HG02840 (cell line): ENCODE data around the gene CEP152.
A peak's percentile ranks its signal among the peaks of the same experiment; 100 is the strongest.
"Not testable (repeated sequence)": the region's sequence is repeated elsewhere in the genome, so short reads cannot be mapped to it uniquely, and the experiment has no call there.

Experiments
- ATAC-seq: cut with Tn5 transposase; IDR thresholded peaks from one replicate; pipeline ENCODE4 v1.9.1; 2021; ENCODE audit warnings: mild to moderate bottlenecking, moderate library complexity, moderate number of reproducible peaks; ENCODE audit not compliant: unreplicated experiment, low FRiP score

The CEP152 gene, protein sequence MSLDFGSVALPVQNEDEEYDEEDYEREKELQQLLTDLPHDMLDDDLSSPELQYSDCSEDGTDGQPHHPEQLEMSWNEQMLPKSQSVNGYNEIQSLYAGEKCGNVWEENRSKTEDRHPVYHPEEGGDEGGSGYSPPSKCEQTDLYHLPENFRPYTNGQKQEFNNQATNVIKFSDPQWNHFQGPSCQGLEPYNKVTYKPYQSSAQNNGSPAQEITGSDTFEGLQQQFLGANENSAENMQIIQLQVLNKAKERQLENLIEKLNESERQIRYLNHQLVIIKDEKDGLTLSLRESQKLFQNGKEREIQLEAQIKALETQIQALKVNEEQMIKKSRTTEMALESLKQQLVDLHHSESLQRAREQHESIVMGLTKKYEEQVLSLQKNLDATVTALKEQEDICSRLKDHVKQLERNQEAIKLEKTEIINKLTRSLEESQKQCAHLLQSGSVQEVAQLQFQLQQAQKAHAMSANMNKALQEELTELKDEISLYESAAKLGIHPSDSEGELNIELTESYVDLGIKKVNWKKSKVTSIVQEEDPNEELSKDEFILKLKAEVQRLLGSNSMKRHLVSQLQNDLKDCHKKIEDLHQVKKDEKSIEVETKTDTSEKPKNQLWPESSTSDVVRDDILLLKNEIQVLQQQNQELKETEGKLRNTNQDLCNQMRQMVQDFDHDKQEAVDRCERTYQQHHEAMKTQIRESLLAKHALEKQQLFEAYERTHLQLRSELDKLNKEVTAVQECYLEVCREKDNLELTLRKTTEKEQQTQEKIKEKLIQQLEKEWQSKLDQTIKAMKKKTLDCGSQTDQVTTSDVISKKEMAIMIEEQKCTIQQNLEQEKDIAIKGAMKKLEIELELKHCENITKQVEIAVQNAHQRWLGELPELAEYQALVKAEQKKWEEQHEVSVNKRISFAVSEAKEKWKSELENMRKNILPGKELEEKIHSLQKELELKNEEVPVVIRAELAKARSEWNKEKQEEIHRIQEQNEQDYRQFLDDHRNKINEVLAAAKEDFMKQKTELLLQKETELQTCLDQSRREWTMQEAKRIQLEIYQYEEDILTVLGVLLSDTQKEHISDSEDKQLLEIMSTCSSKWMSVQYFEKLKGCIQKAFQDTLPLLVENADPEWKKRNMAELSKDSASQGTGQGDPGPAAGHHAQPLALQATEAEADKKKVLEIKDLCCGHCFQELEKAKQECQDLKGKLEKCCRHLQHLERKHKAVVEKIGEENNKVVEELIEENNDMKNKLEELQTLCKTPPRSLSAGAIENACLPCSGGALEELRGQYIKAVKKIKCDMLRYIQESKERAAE (N-terminal part only)

DNA sequence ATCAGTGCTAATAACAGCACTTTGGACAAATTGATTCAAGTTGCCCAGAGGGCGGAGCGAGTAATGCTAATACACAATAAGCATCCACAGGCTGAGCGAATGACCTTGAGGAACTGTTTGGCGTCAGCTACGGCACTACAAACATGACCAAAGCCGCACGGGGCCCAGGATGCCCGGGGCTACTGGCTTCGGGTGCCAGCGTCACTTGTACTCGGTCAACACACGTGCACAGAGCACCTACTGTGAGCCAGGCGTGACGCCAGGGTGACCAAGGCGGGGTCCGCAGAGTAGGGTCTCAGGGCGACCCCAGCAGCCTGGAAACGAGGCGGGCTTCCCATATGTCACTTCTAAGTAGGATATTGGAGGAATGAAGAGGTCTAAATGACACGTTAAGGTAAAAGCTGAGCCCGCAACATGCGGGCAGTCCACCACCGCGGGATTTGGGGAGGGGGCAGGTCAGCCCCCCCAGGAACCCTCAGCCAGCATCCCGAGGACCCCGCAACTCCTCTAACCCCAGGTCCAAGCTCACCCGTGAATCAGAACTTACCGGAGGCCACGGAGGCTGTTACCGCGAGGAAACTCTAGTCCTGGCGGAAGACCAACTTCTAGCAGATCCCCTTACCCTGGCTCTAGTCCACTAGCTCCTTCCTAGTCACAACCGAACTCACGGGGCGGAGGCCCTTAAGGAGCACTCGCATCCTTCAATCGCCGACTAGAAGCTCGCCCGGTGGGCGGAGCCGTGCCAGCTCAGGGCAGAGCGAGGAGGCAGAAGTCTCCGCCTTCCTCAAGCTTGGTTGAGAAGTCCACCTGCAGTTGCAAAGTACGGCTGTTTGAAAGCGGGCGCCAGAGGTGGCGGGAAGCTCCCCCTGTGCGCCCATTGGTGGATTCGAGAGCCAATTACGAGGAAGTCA lies at the start of gene CEP152:
Gene CEP152 (minus strand): TSS at position 656 of the 911 bp plus-strand sequence. CDS start 5,420 bp downstream, outside the sequence.
- peak; percentile 98 for ATAC-seq

DNA sequence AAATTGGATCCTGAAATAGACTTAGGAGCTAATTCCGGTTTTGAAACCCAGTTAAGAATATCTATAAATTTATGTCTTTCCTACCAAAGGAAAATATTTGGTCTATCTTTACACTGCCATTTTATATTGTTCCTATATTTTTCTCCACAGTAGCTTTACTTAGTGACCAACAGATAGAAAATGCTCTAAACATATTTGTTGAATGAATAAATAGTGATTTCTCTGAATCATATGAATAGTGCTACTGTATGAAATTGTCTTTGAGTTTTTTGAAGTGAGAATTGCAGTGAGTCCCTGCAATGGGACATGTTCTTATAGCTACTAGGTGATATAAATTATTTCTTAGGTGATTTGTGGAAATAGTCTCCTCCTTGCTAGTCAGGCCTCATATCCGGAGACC lies 48.6 kb upstream of the CEP152 start:
- ATAC-seq, result no peak

DNA sequence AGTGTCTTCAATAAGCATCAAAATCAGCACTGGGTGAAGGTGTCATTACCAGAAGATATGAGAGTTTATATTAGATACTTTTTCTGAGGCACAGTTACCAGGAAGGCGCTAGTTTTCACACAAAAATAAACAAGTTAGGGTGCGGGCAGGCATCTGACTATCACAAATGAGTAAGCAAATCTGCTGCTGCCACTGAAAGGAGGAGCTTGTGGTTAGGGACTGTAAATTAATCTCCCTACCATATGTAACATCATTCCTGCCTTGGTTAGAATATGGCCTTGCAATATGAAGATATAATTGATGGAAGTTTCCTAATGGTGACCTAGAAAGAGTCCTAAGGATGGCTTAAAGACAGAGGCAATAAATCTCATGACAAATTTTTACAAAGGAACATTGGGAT lies 47.5 kb upstream of the CEP152 start:
- no peak for ATAC-seq

DNA sequence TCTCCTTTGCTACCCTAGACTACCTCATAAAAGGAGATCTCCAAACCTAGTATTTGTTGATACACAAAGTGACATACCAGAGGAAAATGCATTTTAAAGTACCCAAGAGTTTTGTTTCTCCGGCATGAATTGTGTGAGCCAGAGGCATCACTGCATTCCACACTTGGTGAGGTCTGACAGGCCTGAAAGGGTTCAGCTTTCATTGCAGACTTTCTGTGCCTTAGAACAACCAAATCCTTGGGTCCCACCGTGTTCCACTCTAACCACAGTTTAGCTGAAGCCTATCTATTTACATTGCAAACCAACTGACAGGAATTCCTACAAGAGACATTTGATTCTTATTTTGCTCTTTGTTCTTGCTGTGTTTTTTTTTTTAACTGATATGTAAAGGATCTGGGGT lies 46.1 kb upstream of the CEP152 start:
- no peak for ATAC-seq

DNA sequence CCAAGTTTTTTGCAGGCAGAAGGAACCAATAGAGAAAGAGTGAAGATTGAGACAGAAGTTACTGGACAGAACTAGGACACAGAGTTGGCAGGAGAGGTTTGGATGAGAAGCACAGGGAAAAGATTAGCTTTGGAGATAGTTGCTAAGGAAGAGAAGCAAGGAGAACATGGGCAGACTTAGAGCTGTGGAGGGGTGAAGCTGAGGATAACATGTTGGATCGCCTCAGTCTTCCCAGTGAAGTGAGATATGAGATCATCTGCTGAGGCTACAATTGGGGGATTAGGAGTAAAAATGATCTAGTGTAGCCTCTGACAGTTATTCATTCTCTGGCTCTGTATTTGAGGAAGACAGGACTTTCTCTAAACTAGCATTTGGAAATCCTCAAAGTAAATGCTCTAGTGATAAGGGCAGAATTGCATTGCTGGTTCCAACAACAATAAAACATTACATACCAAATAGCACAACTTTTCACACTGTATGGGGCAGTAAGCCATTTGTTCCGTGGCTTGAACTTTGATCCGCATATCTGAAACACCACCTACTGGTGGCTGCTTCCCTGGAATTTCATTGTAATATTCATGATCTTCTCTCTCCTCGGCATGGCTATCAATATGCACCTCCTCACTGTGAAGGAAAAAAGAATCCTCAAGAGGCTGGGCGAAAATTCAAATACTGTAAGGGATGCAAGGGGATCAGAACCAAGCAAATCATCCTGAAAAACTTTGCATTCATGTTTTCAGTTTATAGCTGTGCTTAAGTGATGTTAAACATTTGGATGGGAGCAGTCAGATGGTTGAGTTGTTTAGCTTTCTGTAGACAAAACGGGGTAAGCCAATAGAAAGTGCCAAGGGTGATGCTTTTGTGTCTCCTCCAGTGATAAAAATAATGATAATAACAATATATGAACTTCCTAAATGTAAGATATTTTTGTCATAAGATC lies 44.9 kb upstream of the CEP152 start:
- no peak for ATAC-seq

DNA sequence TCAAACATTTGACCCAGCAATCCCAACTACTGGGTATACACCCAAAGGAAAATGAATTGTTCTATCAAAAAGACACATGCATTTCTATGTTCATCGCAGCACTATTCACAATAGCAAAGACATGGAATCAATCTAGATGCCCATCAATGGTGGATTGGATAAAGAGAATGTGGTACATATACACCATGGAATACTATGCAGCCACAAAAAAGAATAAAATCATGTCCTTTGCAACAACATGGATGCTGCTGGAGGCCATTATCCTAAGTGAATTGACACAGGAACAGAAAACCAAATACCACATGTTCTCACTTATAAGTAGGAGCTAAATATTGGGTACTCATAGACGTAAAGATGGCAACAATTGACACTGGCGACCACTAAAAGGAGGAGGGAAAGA lies 43.6 kb upstream of the CEP152 start:
- not testable (repeated sequence) for ATAC-seq

DNA sequence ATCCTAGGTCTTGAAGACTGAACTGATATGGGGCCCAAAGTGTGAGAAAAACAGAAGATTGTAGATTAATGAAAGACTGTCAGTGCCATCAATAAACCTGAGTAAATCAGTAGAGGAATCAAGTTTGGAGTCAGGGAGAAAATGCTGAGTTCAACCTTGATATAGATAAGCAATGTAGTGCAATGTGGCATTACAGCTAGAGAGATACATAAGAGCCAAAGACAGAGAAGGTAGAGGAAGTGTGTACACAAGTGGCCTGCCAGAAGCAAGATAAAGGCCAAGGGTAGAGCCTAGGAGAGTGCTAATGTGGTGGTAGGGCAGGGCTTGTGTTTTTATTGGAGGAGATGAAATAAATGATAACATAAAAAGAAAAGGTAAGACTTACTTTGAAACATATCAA lies 41.1 kb upstream of the CEP152 start:
- no peak for ATAC-seq

DNA sequence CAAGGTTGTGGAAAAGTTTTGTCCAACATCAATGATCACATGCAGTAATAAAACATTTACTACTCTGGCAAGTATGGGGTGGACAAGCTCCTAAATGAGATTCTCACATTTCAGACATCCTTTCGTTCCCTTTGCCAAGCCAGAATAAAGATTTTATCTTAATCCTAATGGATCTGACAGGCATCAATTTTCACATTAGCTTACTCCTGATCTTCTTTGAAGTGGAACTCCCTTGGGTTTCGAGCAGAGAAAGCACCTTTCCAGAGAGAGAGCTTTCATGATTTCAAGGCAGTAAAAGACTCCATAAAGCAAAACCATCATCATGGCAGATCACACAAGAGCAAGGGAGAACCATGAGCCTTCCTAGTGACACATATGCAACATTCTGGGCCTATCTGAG lies 39.8 kb upstream of the CEP152 start:
- no peak for ATAC-seq

DNA sequence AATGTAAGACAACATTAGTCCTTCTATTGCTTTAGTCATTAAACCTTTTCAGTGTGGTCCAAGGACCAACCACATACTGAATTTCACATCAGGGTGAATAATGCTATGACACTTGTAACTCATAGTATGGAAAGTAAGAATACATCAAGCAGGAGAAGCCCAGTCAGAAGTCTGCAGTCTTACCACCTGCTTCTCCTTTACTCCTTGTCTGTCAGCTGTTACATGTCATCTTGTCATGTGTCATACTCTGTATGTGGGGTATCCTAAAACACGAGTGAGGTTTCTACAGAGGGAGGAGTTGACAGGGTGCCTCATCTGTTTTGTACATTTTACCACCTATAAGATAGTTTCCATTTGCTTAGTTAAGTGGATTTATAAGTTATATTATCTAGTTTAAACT lies 34.3 kb upstream of the CEP152 start:
- no peak for ATAC-seq

DNA sequence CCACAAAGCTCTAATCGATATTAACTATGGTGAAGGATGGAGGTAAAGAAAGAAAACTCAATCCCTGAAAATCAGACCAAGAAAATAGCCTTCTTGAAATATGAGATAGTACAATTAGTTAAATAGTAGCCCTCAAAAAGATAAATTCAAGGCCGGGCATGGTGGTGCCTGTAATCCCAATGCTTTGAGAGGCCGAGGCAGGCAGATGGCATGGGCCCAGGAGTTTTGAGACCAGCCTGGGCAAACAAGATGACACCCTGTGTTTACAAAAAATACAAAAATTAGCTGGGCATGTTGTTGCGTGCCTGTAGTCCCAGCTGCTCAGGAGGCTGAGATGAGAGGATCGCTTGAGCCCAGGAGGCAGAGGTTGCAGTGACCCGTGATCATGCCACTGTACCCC lies 31.6 kb upstream of the CEP152 start:
- ATAC-seq, result no peak

DNA sequence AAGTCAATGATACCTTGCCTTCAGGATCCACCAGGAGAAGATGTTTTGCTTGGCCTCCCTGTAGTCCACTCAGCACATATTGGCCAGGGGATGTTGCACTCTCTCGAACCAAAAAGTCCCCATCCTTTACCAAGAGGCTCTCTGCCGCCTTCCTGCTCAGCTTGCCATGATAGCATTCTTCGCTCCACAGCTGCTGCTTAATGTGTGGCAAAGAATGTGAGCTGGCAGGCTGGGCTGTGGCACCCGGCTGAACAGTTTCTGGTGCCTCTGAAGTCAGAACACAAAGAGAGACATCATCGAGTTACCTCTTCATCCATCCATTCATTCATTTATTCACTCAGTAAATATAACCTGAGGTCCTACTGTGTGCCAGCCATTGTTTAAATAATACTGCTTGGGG lies 23.9 kb upstream of the CEP152 start:
- no peak for ATAC-seq

DNA sequence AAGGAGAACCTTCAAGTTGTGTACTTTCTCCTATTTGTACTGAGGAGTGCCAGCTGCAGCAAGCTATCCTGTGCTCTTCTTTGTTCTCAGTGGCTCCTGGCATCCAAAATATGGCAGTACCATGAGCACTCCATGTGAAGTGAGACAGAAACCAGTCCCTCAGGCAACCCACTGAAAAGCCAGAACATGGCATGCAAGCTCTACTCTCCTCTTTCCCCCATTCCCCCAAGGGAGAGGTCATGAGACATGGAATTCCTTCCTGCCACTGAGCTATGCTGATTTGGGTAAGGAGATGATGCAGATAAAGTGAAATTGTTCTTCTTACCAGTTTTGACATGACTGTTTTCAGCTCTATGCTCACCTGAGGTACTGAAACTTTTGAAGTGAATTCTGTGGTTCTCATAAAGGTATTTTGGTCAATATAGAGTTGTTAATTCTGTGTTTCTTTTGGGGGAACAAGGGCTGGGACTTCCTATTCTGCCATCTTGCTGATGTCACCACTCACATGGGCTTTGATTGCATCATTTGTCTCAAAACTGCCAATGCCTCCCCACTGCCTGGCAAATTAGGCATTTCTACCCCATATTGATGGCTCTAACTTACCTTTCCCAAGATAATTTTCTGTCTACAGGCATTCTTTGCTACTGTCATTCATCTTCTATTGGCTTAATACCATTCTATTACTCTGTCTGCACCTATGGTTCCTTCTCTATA lies 22.8 kb upstream of the CEP152 start:
- ATAC-seq, result no peak

DNA sequence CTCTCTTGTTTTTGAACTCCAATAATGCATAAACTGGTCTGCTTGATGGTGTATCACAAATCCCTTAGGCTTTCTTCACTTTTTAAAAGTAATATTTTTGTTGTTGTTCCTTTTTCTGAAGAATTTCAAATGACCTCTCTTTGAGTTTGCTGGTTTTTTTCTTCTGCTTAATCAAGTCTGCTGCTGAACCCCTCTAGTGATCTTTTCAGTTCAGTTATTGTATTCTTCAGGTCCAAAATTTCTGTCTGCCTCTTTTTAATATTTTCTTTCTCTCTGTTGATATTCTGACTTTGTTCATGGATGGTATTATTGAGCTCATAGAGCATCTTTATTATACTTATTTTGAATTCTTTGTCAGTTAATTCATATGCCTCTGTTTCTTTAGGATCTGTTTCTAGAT lies 21.8 kb upstream of the CEP152 start:
- ATAC-seq, result no peak

DNA sequence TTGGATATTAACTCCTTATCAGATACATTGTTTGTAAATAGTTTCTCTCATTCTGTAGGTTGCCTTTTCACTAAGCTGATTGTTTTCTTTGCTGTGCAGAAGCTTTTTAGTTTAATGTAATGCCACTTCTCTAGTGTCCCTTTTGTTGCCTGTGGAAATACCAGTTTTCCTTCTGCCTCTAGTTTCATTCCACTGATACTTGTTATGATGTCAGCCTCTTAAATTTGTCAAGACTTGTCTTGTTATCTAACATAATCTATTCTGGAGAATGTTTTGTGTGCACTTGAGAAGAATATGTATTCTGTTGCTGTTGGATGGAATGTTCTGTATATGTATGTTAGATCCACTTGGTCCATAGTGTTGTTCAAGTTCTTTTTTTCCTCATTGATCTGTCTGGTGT lies 18.0 kb upstream of the CEP152 start:
- no peak for ATAC-seq

DNA sequence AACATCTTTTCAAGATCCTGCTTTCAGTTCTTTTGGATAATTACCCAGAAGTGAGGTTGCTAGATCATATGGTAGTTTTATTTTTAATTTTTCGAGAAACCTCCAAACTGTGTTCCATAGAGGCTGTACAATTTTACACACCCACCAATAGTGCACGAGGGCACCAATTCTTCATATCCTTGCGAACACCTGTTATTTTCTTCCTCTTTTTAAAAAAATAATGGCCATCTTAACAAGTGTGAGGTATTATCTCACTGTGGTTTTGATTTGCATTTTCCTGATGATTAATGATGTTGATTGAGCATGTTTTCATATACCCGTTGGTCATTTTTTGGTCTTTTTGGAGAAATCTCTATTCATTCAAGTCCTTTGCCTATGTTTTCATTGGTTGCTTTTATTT lies 17.6 kb upstream of the CEP152 start:
- no peak for ATAC-seq

DNA sequence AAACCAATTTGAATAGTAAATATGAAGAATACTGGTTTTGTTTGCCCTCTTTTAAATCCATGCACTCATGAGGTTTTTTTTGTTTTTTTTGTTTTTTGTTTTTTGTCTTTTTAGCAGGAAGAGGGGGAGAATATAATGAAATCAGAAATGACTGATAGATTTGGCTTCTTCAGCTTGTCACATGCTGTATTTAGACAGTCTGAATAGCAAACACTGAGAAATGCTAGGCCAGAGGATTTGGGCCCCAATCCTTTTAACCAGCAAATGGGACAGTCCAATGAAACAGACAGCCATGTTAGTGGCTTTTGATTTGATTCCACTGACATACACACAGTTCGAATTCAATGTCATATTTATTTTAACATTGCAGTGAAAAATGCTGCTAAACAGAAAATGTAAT lies 14.2 kb upstream of the CEP152 start:
- no peak for ATAC-seq

DNA sequence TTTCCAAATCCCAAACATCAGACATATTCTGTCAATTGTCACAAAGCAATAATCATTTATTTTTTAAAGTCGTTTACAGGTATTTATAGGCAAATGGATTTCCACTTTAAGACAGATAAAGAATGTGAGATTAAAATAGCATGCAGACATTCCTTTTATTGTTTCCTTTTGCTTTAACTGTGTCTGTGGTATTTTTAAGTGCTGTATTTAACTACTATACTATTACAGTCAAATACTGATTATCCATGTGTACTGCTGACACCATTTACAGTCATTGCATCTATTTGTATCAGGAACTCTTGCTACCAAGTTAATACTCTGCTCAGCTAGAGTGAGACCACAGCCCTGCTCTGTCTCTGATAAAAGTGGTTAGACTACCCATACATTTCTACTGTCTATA lies 12.8 kb upstream of the CEP152 start:
- no peak for ATAC-seq

DNA sequence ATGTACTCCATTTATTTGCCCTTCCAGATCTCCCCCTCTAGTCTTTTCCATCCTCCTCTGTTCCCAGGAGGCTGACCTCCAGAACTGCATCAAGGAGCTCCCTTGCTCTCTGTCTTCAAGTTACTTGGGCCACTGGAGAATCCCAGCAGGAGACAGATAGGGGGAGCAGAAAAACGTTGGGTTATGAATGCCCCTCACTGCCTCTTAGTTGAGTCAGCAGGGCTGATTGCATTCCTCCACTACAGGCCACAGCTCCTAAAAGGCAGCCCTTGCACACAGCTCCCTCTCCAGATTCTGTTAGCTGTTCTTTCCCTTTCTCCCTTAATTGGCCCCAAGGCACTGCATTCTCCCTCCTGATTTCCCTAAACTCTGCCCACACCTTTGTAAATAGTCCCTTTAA lies 12.4 kb upstream of the CEP152 start:
- ATAC-seq, result no peak
